Measurements from ENCODE around the gene ANAPC13. TPM values are rescaled to one million over a fixed set of nuclear protein-coding genes. Genes with fewer than 3 reads are reported as not detected.

Gene ANAPC13
- total RNA-seq, 1 experiment from 2014 or later, result 19.3 TPM

DNA sequence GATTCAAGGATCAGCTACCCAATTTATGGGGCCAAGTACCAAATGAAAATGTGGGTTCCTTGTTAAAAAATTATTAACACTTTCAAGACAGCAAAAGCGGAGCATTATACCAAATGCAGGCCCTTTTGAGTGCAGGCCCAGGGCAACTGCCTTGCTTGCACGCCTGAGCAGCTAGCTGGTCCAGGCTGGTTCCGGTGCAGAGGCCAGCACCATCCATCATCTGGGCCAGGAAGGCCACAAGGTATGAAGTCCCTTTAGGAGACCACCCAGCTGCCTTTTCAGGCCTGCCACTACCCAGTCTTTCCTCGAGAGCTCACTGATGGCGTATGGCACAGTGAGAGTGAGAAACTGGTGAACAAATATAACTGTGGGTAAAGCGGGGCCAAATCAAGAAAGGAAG is 13.0 kb downstream of the ANAPC13 start:
- Histone ChIP-seq H3K9me3 (ENCODE audit: low read length) (no peaks in the 10 kb centered on the region), H3F3A (ENCODE audit: low read length, unreplicated experiment) (no peaks in the 10 kb centered on the region), H3K4me3 (ENCODE audit: low read length) (no peak overlapping the region), H3K27me3 (ENCODE audit: low read length) (no peaks in the 10 kb centered on the region), H3K27ac (ENCODE audit: low read length) (peak overlapping the region; percentile 89), H3K79me2 (ENCODE audit: low read length) (no peaks in the 10 kb centered on the region), H3K4me1 (ENCODE audit: insufficient read depth, low read length) (peaks cover 26% of the 10 kb centered on the region), H3K9ac (ENCODE audit: low read length) (peak overlapping the region; percentile 39; the same call in 1 of the 2 replicates), H3K4me2 (ENCODE audit: low read length) (0 out of 2 replicates have a peak overlapping the region, but pooled peaks have one; percentile 76), H2AFZ (ENCODE audit: low read length) (no peak overlapping the region), H3K36me3 (ENCODE audit: low read depth, low read length) (peaks cover 3% of the 10 kb centered on the region; the same call in 1 of the 2 replicates), H4K20me1 (ENCODE audit: low read length) (no peaks in the 10 kb centered on the region), H3K9me2 (replicated peaks; ENCODE audit: low read length) (no peaks in the 10 kb centered on the region)
- ChIA-PET CTCF (interaction anchor here (1.0 kb wide), 1 partner anchor 155 kb away, joined by 3 read pairs; no protein-coding TSS in a partner anchor), POLR2A (ENCODE audit: unreplicated experiment) (no interaction called here)
- ATAC-seq (no peak), DNase-seq (no peak)
- no peak for TF ChIP-seq EZH2phosphoT487 (IDR thresholded peaks at IDR 0.05; ENCODE audit: borderline replicate concordance, low read length)
- TF ChIP-seq CTCF (conservative IDR thresholded peaks at IDR 0.05; ENCODE audit: low read depth, low read length), result no peak
- TF ChIP-seq EZH2 (IDR thresholded peaks at IDR 0.05; ENCODE audit: low read length, unreplicated experiment), result no peak
- intact Hi-C loops (cut with micrococcal nuclease), result loop anchor here (1.0 to 5.0 kb wide), 2 partner anchors 46 to 100 kb away; no protein-coding TSS in a partner anchor
- BruUV-seq (replicated peaks), result no TSS peak

DNA sequence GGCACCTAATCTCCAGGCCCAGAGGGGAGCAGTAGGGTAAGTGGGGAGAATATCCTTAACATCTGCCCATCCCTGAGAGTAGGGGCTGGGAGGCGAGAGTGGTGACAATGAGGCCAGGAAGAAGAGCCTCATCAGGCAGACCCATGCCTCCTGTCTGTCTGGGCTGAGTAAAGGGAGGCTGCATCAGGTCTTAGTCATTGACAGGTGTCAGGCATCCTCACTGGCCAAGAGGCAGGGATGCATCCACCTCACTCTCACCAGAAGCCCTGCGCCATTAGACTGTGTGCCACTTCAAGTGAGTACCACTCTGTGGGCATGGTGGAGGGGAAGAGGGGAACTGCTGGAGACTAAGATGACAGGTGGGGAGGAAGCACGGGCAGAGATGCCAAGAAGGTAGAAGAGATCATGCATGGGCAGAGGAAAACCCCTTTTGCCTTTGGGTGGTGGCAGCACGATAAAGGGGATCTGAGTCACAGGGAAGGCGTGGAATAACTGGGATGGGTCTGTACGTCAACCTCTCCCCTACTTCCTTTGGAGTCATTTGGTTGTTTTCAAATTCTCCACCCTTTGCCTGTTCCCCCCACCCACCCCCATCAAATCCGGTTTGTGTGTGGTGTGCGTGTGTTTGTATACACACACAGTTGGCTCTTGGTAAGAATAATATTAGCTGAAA is 14.1 kb downstream of the ANAPC13 start:
- Histone ChIP-seq H3K27me3 (ENCODE audit: low read length) (no peaks in the 10 kb centered on the region), H3K79me2 (ENCODE audit: low read length) (no peaks in the 10 kb centered on the region), H3K36me3 (ENCODE audit: low read depth, low read length) (no peaks in the 10 kb centered on the region), H3K27ac (ENCODE audit: low read length) (peak overlapping the region; percentile 89), H3K4me1 (ENCODE audit: insufficient read depth, low read length) (peaks cover 26% of the 10 kb centered on the region), H3K4me2 (ENCODE audit: low read length) (peak overlapping the region; percentile 76), H4K20me1 (ENCODE audit: low read length) (no peaks in the 10 kb centered on the region), H3F3A (ENCODE audit: low read length, unreplicated experiment) (no peaks in the 10 kb centered on the region), H3K9ac (ENCODE audit: low read length) (peak overlapping the region; percentile 53), H3K9me3 (ENCODE audit: low read length) (no peaks in the 10 kb centered on the region), H2AFZ (ENCODE audit: low read length) (peak overlapping the region; percentile 41; the same call in 1 of the 2 replicates), H3K4me3 (ENCODE audit: low read length) (no peak overlapping the region), H3K9me2 (replicated peaks; ENCODE audit: low read length) (no peaks in the 10 kb centered on the region)
- intact Hi-C loops (cut with micrococcal nuclease), result loop anchor here (1.0 to 5.0 kb wide), 2 partner anchors 44 to 98 kb away; no protein-coding TSS in a partner anchor
- CTCF ChIA-PET, result interaction anchor here (0.6 kb wide), 1 partner anchor 11 kb away, joined by 21 read pairs; no protein-coding TSS in a partner anchor
- POLR2A ChIA-PET (ENCODE audit: unreplicated experiment), result interaction anchor here (0.6 to 0.9 kb wide), 2 partner anchors 107 to 1810 kb away, joined by 3 to 4 read pairs; no protein-coding TSS in a partner anchor
- ATAC-seq (peak; percentile 81), DNase-seq (peak; percentile 83)
- BruUV-seq (replicated peaks), result TSS peak; percentile 78
- TF ChIP-seq EZH2 (IDR thresholded peaks at IDR 0.05; ENCODE audit: low read length, unreplicated experiment) (no peak), CTCF (conservative IDR thresholded peaks at IDR 0.05; ENCODE audit: low read depth, low read length) (no peak), EZH2phosphoT487 (IDR thresholded peaks at IDR 0.05; ENCODE audit: borderline replicate concordance, low read length) (no peak)

- intact Hi-C loops (cut with micrococcal nuclease), result no loop called here
Observed at GRCh38 chr3:134468519-134468918, 17.3 kb downstream of the ANAPC13 start.

More at GRCh38 chr3:134468519-134468918, 17.3 kb downstream of the ANAPC13 start:
- H3K4me2 ChIP-seq (ENCODE audit: low read length), result no peak overlapping the region
- peaks cover 23% of the 10 kb centered on the region for H3K4me1 ChIP-seq (ENCODE audit: insufficient read depth, low read length)
- ChIA-PET POLR2A (ENCODE audit: unreplicated experiment) (no interaction called here), CTCF (no interaction called here)
- H3K9ac ChIP-seq (ENCODE audit: low read length), result no peak overlapping the region
- H3K79me2 ChIP-seq (ENCODE audit: low read length), result no peaks in the 10 kb centered on the region
- no peaks in the 10 kb centered on the region for H4K20me1 ChIP-seq (ENCODE audit: low read length)
- no TSS peak for BruUV-seq (replicated peaks)
- DNase-seq (no peak), ATAC-seq (no peak)
- no peak overlapping the region for H3K4me3 ChIP-seq (ENCODE audit: low read length)
- no peaks in the 10 kb centered on the region for H3F3A ChIP-seq (ENCODE audit: low read length, unreplicated experiment)
- H3K9me3 ChIP-seq (ENCODE audit: low read length), result no peaks in the 10 kb centered on the region
- no peaks in the 10 kb centered on the region for H3K36me3 ChIP-seq (ENCODE audit: low read depth, low read length)
- no peaks in the 10 kb centered on the region for H3K27me3 ChIP-seq (ENCODE audit: low read length)
- no peak for TF ChIP-seq CTCF (conservative IDR thresholded peaks at IDR 0.05; ENCODE audit: low read depth, low read length)
- no peak for TF ChIP-seq EZH2 (IDR thresholded peaks at IDR 0.05; ENCODE audit: low read length, unreplicated experiment)
- TF ChIP-seq EZH2phosphoT487 (IDR thresholded peaks at IDR 0.05; ENCODE audit: borderline replicate concordance, low read length), result no peak
- no peaks in the 10 kb centered on the region for H3K9me2 ChIP-seq (replicated peaks; ENCODE audit: low read length)
- no peak overlapping the region for H3K27ac ChIP-seq (ENCODE audit: low read length)
- no peak overlapping the region for H2AFZ ChIP-seq (ENCODE audit: low read length)

All from PC-3 (cell line).